HepG2 (cell line): ENCODE results near the gene ANKS6. TPM values are rescaled to one million over a fixed set of nuclear protein-coding genes. Genes with fewer than 3 reads are reported as not detected.
A peak's percentile ranks its signal among the peaks of the same experiment; 100 is the strongest.

Source experiments
- HMGXB4 ChIP-seq, 2 experiments: sonication (generic) in 1 of 2; formaldehyde crosslinking in 1 of 2; IDR thresholded peaks; 2 replicates each; pipeline versions ENCODE4 v1.4.0 to v1.6.1; 2018 to 2020; ENCODE audit warnings: missing genetic modification reagents in 2 of 2, borderline replicate concordance in 1 of 2, low read depth in 1 of 2, mild to moderate bottlenecking in 1 of 2, missing biosample characterization in 1 of 2
- HNRNPLL ChIP-seq: fragments of 200-400 bp; formaldehyde crosslinking; IDR thresholded peaks from 2 replicates; pipeline ENCODE4 v1.6.1; 2017; ENCODE audit warnings: mild to moderate bottlenecking, low read depth, low read length; ENCODE audit not compliant: poor library complexity, severe bottlenecking
- MXD1 ChIP-seq: sonication (generic); formaldehyde crosslinking; IDR thresholded peaks from 2 replicates; pipeline ENCODE4 v1.4.0; 2020; ENCODE audit warnings: mild to moderate bottlenecking, missing genetic modification reagents
- NFKB2 ChIP-seq: sonication (generic); formaldehyde crosslinking; IDR thresholded peaks from 2 replicates; pipeline ENCODE4 v1.4.0; 2020; ENCODE audit warnings: missing genetic modification reagents, borderline replicate concordance
- POLR2G ChIP-seq: fragments of 200-400 bp; formaldehyde crosslinking; IDR thresholded peaks from 2 replicates; pipeline ENCODE4 v1.6.1; 2018; ENCODE audit warnings: mild to moderate bottlenecking, low read depth, low read length, moderate library complexity
- RAD21 ChIP-seq: fragments of 450-650 bp; formaldehyde crosslinking; IDR thresholded peaks from 2 replicates; pipeline ENCODE4 v1.5.0; 2020; ENCODE audit warnings: mild to moderate bottlenecking
- YEATS4 ChIP-seq: sonication (generic); formaldehyde crosslinking; IDR thresholded peaks from 2 replicates; pipeline ENCODE4 v1.4.0; 2020; ENCODE audit warnings: missing genetic modification reagents, borderline replicate concordance
- ZBTB14 ChIP-seq: sonication (generic); formaldehyde crosslinking; IDR thresholded peaks from 2 replicates; pipeline ENCODE4 v1.4.0; 2020; ENCODE audit warnings: missing genetic modification reagents
- ZNF563 ChIP-seq: sonication (generic); formaldehyde crosslinking; IDR thresholded peaks from 2 replicates; pipeline ENCODE4 v1.8.0; 2022; ENCODE audit warnings: mild to moderate bottlenecking, moderate library complexity, missing genetic modification reagents
- ZNF670 ChIP-seq: sonication (generic); formaldehyde crosslinking; IDR thresholded peaks from 2 replicates; pipeline ENCODE4 v1.8.0; 2022; ENCODE audit warnings: mild to moderate bottlenecking, missing genetic modification reagents, borderline replicate concordance
- polyA plus RNA-seq, 8 experiments: library from polyadenylated mRNA; depleted of rRNA in 3 of 8; stranded (reverse) in 7 of 8; unstranded in 1 of 8; fragments of >200 nt; fragmentation: Illumina TruSeq in 4 of 8; extraction: Trizol in 4 of 8; gene quantifications; 2 replicates each; pipeline versions ENCODE4 v1.2.1 to v1.2.3, GENCODE V29; 2011 to 2016; ENCODE audit warnings: low read depth in 4 of 8, missing spikeins in 1 of 8, mixed read lengths in 1 of 8; ENCODE audit not compliant: insufficient read depth in 1 of 8
- total RNA-seq, 5 experiments: library from RNA; depleted of rRNA; stranded (reverse); fragments of >200 nt; fragmentation: Illumina TruSeq; extraction: Trizol; gene quantifications; 2 replicates each; pipeline ENCODE4 v1.2.3, GENCODE V29; 2016; ENCODE audit warnings: low read depth in 1 of 5

Gene ANKS6
- total and polyA plus RNA-seq, 2 of the 13 experiments (the other 11 are each of a cell fraction or from before 2014, with no cell fraction given) = 8.8 to 10.7 TPM

GRCh38 chr9:98796364-98797101 is at the start of gene ANKS6 (continued):
- TF ChIP-seq ZBTB14 (CRISPR knock-in tag) (peak; percentile 96), POLR2G (no peak), MXD1 (CRISPR knock-in tag) (no peak), YEATS4 (CRISPR knock-in tag) (peak; percentile 58; the same call in 1 of the 2 replicates), HMGXB4 (CRISPR knock-in tag; IDR thresholded peaks at IDR 0.05; ENCODE audit: borderline replicate concordance in 1 of 2, low read depth in 1 of 2) (peak; percentile 27 to 35; a peak in 2 of 4 replicates), NFKB2 (CRISPR knock-in tag) (0 out of 2 replicates have a peak, but pooled peaks have one; percentile 43), RAD21 (CRISPR knock-in tag) (0 out of 2 replicates have a peak, but pooled peaks have one; percentile 46), ZNF563 (CRISPR knock-in tag) (0 out of 2 replicates have a peak, but pooled peaks have one; percentile 8), HNRNPLL (peak; percentile 39), ZNF670 (no peak)
